Chondrocyte (in vitro differentiated cells): ENCODE results near the gene NASP. TPM values are rescaled to one million over a fixed set of nuclear protein-coding genes. Genes with fewer than 3 reads are reported as not detected.
A peak's percentile ranks its signal among the peaks of the same experiment; 100 is the strongest.

ENCODE experiments used
- DNase-seq: peaks from one replicate; pipeline ENCODE4 v3.0.0; 2021; ENCODE audit warnings: mixed read lengths, low spot score
- H3K27ac Mint-ChIP-seq: one replicate; pipeline ENCODE4 v1.8.0; 2021; ENCODE audit warnings: mild to moderate bottlenecking, moderate library complexity, mixed read lengths; ENCODE audit not compliant: unreplicated experiment
- H3K27me3 Mint-ChIP-seq: 2 replicates; pipeline ENCODE4 v1.8.0; 2021; ENCODE audit warnings: low read depth, mixed read lengths
- H3K36me3 Mint-ChIP-seq: 2 replicates; pipeline ENCODE4 v1.8.0; 2021; ENCODE audit warnings: low read depth, mixed read lengths
- H3K4me1 Mint-ChIP-seq: 2 replicates; pipeline ENCODE4 v1.8.0; 2021; ENCODE audit warnings: low read depth, mild to moderate bottlenecking, mixed read lengths
- H3K4me3 Mint-ChIP-seq: one replicate; pipeline ENCODE4 v1.8.0; 2021; ENCODE audit warnings: mild to moderate bottlenecking, moderate library complexity, mixed read lengths; ENCODE audit not compliant: unreplicated experiment
- H3K9me3 Mint-ChIP-seq: 2 replicates; pipeline ENCODE4 v1.8.0; 2021; ENCODE audit warnings: low read depth, mixed read lengths
- CTCF ChIP-seq: fragments of 200-600 bp; sonication (generic); IDR thresholded peaks from 2 replicates; pipeline ENCODE4 v1.5.0; 2021; ENCODE audit warnings: antibody characterized with exemption, mild to moderate bottlenecking, moderate library complexity
- total RNA-seq: library from RNA; stranded (reverse); gene quantifications from 3 replicates; pipeline ENCODE4 v1.2.1, GENCODE V29; 2021

The NASP gene
- total RNA-seq, 1 donor from 2014 or later = 42.3 TPM

- peak overlapping the region; percentile 69 for H3K27ac Mint-ChIP-seq
- no peaks in the 10 kb centered on the region for H3K9me3 Mint-ChIP-seq
- peaks cover 30% of the 10 kb centered on the region for H3K36me3 Mint-ChIP-seq
- no peaks in the 10 kb centered on the region for H3K27me3 Mint-ChIP-seq
- no peak for TF ChIP-seq CTCF
- H3K4me1 Mint-ChIP-seq = peaks cover 7% of the 10 kb centered on the region
- no peak for DNase-seq
- no peak overlapping the region for H3K4me3 Mint-ChIP-seq
These were observed 20.0 kb upstream of the NASP start for GRCh38 chr1:45563843-45564242.

DNA sequence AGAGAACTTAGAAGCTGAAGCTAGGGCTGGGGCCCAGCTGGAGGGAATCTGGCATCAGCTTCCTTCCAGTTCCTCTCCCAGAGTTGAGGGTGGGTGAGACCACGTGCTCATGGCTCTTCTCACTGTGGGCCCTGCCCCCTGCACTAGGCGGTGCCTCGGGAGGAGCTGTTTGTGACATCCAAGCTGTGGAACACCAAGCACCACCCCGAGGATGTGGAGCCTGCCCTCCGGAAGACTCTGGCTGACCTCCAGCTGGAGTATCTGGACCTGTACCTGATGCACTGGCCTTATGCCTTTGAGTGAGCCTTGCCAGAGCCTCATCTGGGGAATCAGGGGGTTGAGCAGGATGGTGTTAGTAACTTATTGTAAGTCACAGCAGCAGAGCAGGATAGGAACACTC lies 17.1 kb upstream of the NASP start:
- Mint-ChIP-seq H3K27ac (no peak overlapping the region), H3K4me1 (peaks cover 4% of the 10 kb centered on the region), H3K27me3 (no peaks in the 10 kb centered on the region), H3K9me3 (no peaks in the 10 kb centered on the region), H3K36me3 (peaks cover 37% of the 10 kb centered on the region), H3K4me3 (no peak overlapping the region)
- peak; percentile 55 for DNase-seq
- TF ChIP-seq CTCF = no peak

DNA sequence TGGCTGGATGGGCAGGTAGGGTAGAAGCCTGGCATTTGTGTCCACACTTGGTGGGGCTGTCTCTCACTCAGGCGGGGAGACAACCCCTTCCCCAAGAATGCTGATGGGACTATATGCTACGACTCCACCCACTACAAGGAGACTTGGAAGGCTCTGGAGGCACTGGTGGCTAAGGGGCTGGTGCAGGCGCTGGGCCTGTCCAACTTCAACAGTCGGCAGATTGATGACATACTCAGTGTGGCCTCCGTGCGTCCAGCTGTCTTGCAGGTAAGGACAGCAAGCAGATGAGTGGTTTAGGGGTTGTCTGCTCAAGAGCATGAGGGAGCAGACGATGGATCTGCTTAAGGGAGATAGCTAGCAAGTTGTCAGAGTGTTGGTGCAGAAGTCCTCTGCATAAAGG lies 15.9 kb upstream of the NASP start:
- Mint-ChIP-seq H3K27ac (no peak overlapping the region), H3K4me1 (peaks cover 4% of the 10 kb centered on the region), H3K9me3 (no peaks in the 10 kb centered on the region), H3K36me3 (peaks cover 33% of the 10 kb centered on the region), H3K4me3 (no peak overlapping the region), H3K27me3 (no peaks in the 10 kb centered on the region)
- TF ChIP-seq CTCF = no peak
- peak; percentile 79 for DNase-seq

- TF ChIP-seq CTCF = no peak
- DNase-seq = peak; percentile 38
- Mint-ChIP-seq H3K4me1 (peaks cover 4% of the 10 kb centered on the region), H3K4me3 (no peak overlapping the region), H3K9me3 (no peaks in the 10 kb centered on the region), H3K27ac (no peak overlapping the region), H3K27me3 (no peaks in the 10 kb centered on the region), H3K36me3 (peaks cover 29% of the 10 kb centered on the region)
These were observed 15.4 kb upstream of the NASP start for GRCh38 chr1:45568421-45568820.

GRCh38 chr1:45569571-45569961 lies 14.3 kb upstream of the NASP start:
- H3K27ac Mint-ChIP-seq = no peak overlapping the region
- peak; percentile 2 for DNase-seq
- H3K27me3 Mint-ChIP-seq = no peaks in the 10 kb centered on the region
- H3K4me1 Mint-ChIP-seq = no peaks in the 10 kb centered on the region
- no peak overlapping the region for H3K4me3 Mint-ChIP-seq
- H3K9me3 Mint-ChIP-seq = no peaks in the 10 kb centered on the region
- peaks cover 26% of the 10 kb centered on the region for H3K36me3 Mint-ChIP-seq
- TF ChIP-seq CTCF = no peak
